Upper lobe of left lung (tissue), 6 donors: ENCODE data around the gene PLCL2. TPM values are rescaled to one million over a fixed set of nuclear protein-coding genes. Genes with fewer than 3 reads are reported as not detected.

Experiments
- ATAC-seq, 2 donors: fragments of 200-7000 bp; cut with Tn5 transposase; one replicate each; pipeline ENCODE4 v1.9.1; 2022; ENCODE audit warnings: mild to moderate bottlenecking in 2 of 2, moderate library complexity in 2 of 2; ENCODE audit not compliant: low FRiP score in 2 of 2
- DNase-seq, 2 donors: peaks; one replicate each; pipeline ENCODE4 v3.0.0-alpha.2; 2019 to 2020
- H3K27ac ChIP-seq, 4 donors: fragments of 200-600 bp; sonication (generic); one replicate each; pipeline ENCODE4 v1.5.1; 2016 to 2019
- H3K27me3 ChIP-seq, 4 donors: fragments of 200-600 bp; sonication (generic); one replicate each; pipeline ENCODE4 v1.5.1; 2017 to 2019
- H3K36me3 ChIP-seq, 4 donors: fragments of 200-600 bp; sonication (generic); one replicate each; pipeline ENCODE4 v1.5.1; 2016 to 2019
- H3K4me1 ChIP-seq, 4 donors: fragments of 200-600 bp; sonication (generic); one replicate each; pipeline ENCODE4 v1.5.1; 2018 to 2019
- H3K4me3 ChIP-seq, 4 donors: fragments of 200-600 bp; sonication (generic); one replicate each; pipeline ENCODE4 v1.5.1; 2017 to 2019; ENCODE audit warnings: mild to moderate bottlenecking in 2 of 4, moderate library complexity in 1 of 4
- H3K9me3 ChIP-seq, 4 donors: fragments of 200-600 bp; sonication (generic); one replicate each; pipeline ENCODE4 v1.5.1; 2018 to 2019
- CTCF ChIP-seq, 6 experiments: fragments of 450-650 bp in 4 of 6; fragments of 200-600 bp in 2 of 6; sonication (generic) in 2 of 6; IDR thresholded peaks; one replicate each; pipeline ENCODE4 v1.5.1; 2016 to 2019; ENCODE audit warnings: antibody characterized with exemption in 6 of 6
- EP300 ChIP-seq, 4 donors: sonication (generic); formaldehyde crosslinking; IDR thresholded peaks; one replicate each; pipeline ENCODE4 v1.5.1; 2017; ENCODE audit warnings: antibody characterized with exemption in 4 of 4, control low read depth in 2 of 4
- POLR2A ChIP-seq, 4 donors: fragments of 450-650 bp; IDR thresholded peaks; one replicate each; pipeline ENCODE4 v1.5.1; 2016 to 2017; ENCODE audit warnings: antibody characterized with exemption in 4 of 4, mild to moderate bottlenecking in 2 of 4
- POLR2AphosphoS5 ChIP-seq, 2 donors: sonication (generic); formaldehyde crosslinking; IDR thresholded peaks; one replicate each; pipeline ENCODE4 v1.5.1; 2017; ENCODE audit warnings: antibody characterized with exemption in 2 of 2
- WGBS, 2 donors: methylation state at CpG; one replicate each; pipeline ENCODE4 v1.1.5; 2017 to 2018; 5-methylcytosine and 5-hydroxymethylcytosine counted together
- total RNA-seq, 6 donors: library from RNA; depleted of rRNA in 4 of 6; stranded (reverse); fragments of >200 nt in 4 of 6; gene quantifications; one replicate each; pipeline versions ENCODE4 v1.1.0 to v1.2.1, GENCODE V29; 2016 to 2021
- donor health status: DM: no; HTN: no; CAD: no; lungs with moderate emphysema.
- donor health status: DM: no; HTN: yes; CAD: no; lungs with severe emphysema.

The PLCL2 gene
- total RNA-seq, 6 donors from 2014 or later: 6.5 to 15.8 (median 10.7) TPM

- WGBS, 2 donors: 97% methylated on average over 4 of the region's 4 CpGs
- no peaks in the 10 kb centered on the region for H3K9me3 ChIP-seq
- no peaks in the 10 kb centered on the region for H3K27me3 ChIP-seq
- DNase-seq (no peak), ATAC-seq (no peak)
- no peak overlapping the region for H3K27ac ChIP-seq
- H3K36me3 ChIP-seq: peaks cover 0 to 10% (median 0%) of the 10 kb centered on the region in 4 donors
- no peak for TF ChIP-seq POLR2AphosphoS5 (IDR thresholded peaks at IDR 0.05)
- no peak for TF ChIP-seq CTCF (IDR thresholded peaks at IDR 0.05)
- no peak for TF ChIP-seq POLR2A (IDR thresholded peaks at IDR 0.05)
- TF ChIP-seq EP300 (IDR thresholded peaks at IDR 0.05): no peak
- no peaks in the 10 kb centered on the region for H3K4me1 ChIP-seq
- no peak overlapping the region for H3K4me3 ChIP-seq
These were observed 196.8 kb downstream of the PLCL2 start for GRCh38 chr3:17081520-17081919.

- no peaks in the 10 kb centered on the region for H3K9me3 ChIP-seq
- H3K27ac ChIP-seq: no peak overlapping the region
- peaks cover 0 to 9% (median 0%) of the 10 kb centered on the region in 4 donors for H3K36me3 ChIP-seq
- TF ChIP-seq CTCF (IDR thresholded peaks at IDR 0.05) (no peak), POLR2AphosphoS5 (IDR thresholded peaks at IDR 0.05) (no peak), EP300 (IDR thresholded peaks at IDR 0.05) (no peak), POLR2A (IDR thresholded peaks at IDR 0.05) (no peak)
- WGBS, 2 donors: 95 to 96% methylated on average over 4 of the region's 4 CpGs
- ATAC-seq (no peak), DNase-seq (no peak)
- H3K27me3 ChIP-seq: no peaks in the 10 kb centered on the region
- H3K4me3 ChIP-seq: no peak overlapping the region
- no peaks in the 10 kb centered on the region for H3K4me1 ChIP-seq
These were observed 202.8 kb downstream of the PLCL2 start for GRCh38 chr3:17087509-17087908.

- no peak for DNase-seq
- no peak overlapping the region for H3K4me3 ChIP-seq
- ATAC-seq: no peak
- WGBS, 2 donors: 93 to 94% methylated on average over 3 of the region's 3 CpGs
- H3K36me3 ChIP-seq: peaks cover 0 to 9% (median 0%) of the 10 kb centered on the region in 4 donors
- H3K4me1 ChIP-seq: no peaks in the 10 kb centered on the region
- no peaks in the 10 kb centered on the region for H3K27me3 ChIP-seq
- no peak overlapping the region for H3K27ac ChIP-seq
- TF ChIP-seq EP300 (IDR thresholded peaks at IDR 0.05) (no peak), POLR2A (IDR thresholded peaks at IDR 0.05) (no peak), CTCF (IDR thresholded peaks at IDR 0.05) (no peak), POLR2AphosphoS5 (IDR thresholded peaks at IDR 0.05) (no peak)
- H3K9me3 ChIP-seq: no peaks in the 10 kb centered on the region
These were observed 203.3 kb downstream of the PLCL2 start for GRCh38 chr3:17088017-17088416.

- DNase-seq (peak; percentile 10 to 49), ATAC-seq (peak in 1 of 2 donors; percentile 28)
- TF ChIP-seq EP300 (IDR thresholded peaks at IDR 0.05) (peak in 1 of 4 donors; percentile 73), POLR2AphosphoS5 (IDR thresholded peaks at IDR 0.05) (peak in 1 of 2 donors; percentile 51), CTCF (IDR thresholded peaks at IDR 0.05) (no peak), POLR2A (IDR thresholded peaks at IDR 0.05) (no peak)
- Histone ChIP-seq H3K4me1 (no peaks in the 10 kb centered on the region), H3K4me3 (no peak overlapping the region), H3K9me3 (no peaks in the 10 kb centered on the region), H3K27ac (no peak overlapping the region), H3K27me3 (no peaks in the 10 kb centered on the region), H3K36me3 (peaks cover 0 to 9% (median 0%) of the 10 kb centered on the region in 4 donors)
- 75 to 87% methylated on average over 6 of the region's 6 CpGs for WGBS, 2 donors
These were observed 204.0 kb downstream of the PLCL2 start for GRCh38 chr3:17088602-17089313.

GRCh38 chr3:17089314-17089700, 204.6 kb downstream of the PLCL2 start:
- no peak for TF ChIP-seq EP300 (IDR thresholded peaks at IDR 0.05)
- TF ChIP-seq POLR2A (IDR thresholded peaks at IDR 0.05): no peak
- TF ChIP-seq POLR2AphosphoS5 (IDR thresholded peaks at IDR 0.05): no peak
- TF ChIP-seq CTCF (IDR thresholded peaks at IDR 0.05): no peak
- H3K27ac ChIP-seq: no peak overlapping the region
- ATAC-seq (no peak), DNase-seq (no peak)
- no peak overlapping the region for H3K4me3 ChIP-seq
- no peaks in the 10 kb centered on the region for H3K27me3 ChIP-seq
- no peaks in the 10 kb centered on the region for H3K9me3 ChIP-seq
- H3K4me1 ChIP-seq: no peaks in the 10 kb centered on the region
- peaks cover 0 to 9% (median 0%) of the 10 kb centered on the region in 4 donors for H3K36me3 ChIP-seq
